Endodermal cell (in vitro differentiated cells): ENCODE data around the gene EZH1. TPM values are rescaled to one million over a fixed set of nuclear protein-coding genes. Genes with fewer than 3 reads are reported as not detected.
"Not testable (repeated sequence)": the region's sequence is repeated elsewhere in the genome, so short reads cannot be mapped to it uniquely, and the experiment has no call there.

Experiments
- DNase-seq: peaks from one replicate; pipeline ENCODE4 v3.0.0-alpha.2; 2017
- H3K27ac ChIP-seq: 2 replicates; pipeline ENCODE4 v1.5.1; 2013; ENCODE audit warnings: mild to moderate bottlenecking, low read depth, low read length, moderate library complexity
- H3K27me3 ChIP-seq: 2 replicates; pipeline ENCODE4 v1.6.1; 2013; ENCODE audit warnings: mild to moderate bottlenecking, low read length, moderate library complexity; ENCODE audit not compliant: insufficient read depth, control insufficient read depth, poor library complexity, severe bottlenecking
- H3K36me3 ChIP-seq: 2 replicates; pipeline ENCODE4 v1.7.0; 2013; ENCODE audit warnings: mild to moderate bottlenecking, low read length, moderate library complexity; ENCODE audit not compliant: control insufficient read depth, insufficient read depth
- H3K4me1 ChIP-seq: one replicate; pipeline ENCODE4 v1.7.0; 2013; ENCODE audit warnings: low read length; ENCODE audit not compliant: control insufficient read depth, insufficient read depth
- H3K4me3 ChIP-seq: 2 replicates; pipeline ENCODE4 v1.5.1; 2013; ENCODE audit warnings: mild to moderate bottlenecking, low read length, moderate library complexity
- H3K9ac ChIP-seq: 2 replicates; pipeline ENCODE4 v1.6.1; 2013; ENCODE audit warnings: mild to moderate bottlenecking, low read length, moderate library complexity; ENCODE audit not compliant: poor library complexity, severe bottlenecking; ENCODE audit errors: extremely low read depth
- H3K9me3 ChIP-seq: 2 replicates; pipeline ENCODE4 v1.6.1; 2013; ENCODE audit warnings: mild to moderate bottlenecking, low read length, moderate library complexity; ENCODE audit not compliant: control insufficient read depth
- H3K27ac Mint-ChIP-seq: 2 replicates; pipeline ENCODE4 v1.8.0; 2020; ENCODE audit warnings: mixed read lengths
- H3K27me3 Mint-ChIP-seq: 2 replicates; pipeline ENCODE4 v1.8.0; 2021; ENCODE audit warnings: mild to moderate bottlenecking, mixed read lengths; ENCODE audit not compliant: insufficient read depth
- H3K36me3 Mint-ChIP-seq: 2 replicates; pipeline ENCODE4 v1.8.0; 2020; ENCODE audit warnings: low read depth, mixed read lengths
- H3K4me1 Mint-ChIP-seq: 2 replicates; pipeline ENCODE4 v1.8.0; 2020; ENCODE audit warnings: mixed read lengths
- H3K4me3 Mint-ChIP-seq: 2 replicates; pipeline ENCODE4 v1.8.0; 2020; ENCODE audit warnings: mild to moderate bottlenecking, moderate library complexity, mixed read lengths
- H3K9me3 Mint-ChIP-seq: 2 replicates; pipeline ENCODE4 v1.8.0; 2020; ENCODE audit warnings: mild to moderate bottlenecking, mixed read lengths
- CTCF ChIP-seq: fragments of 200-600 bp; sonication (generic); conservative IDR thresholded peaks from 2 replicates; pipeline ENCODE4 v1.5.0; 2021; ENCODE audit warnings: antibody characterized with exemption, mild to moderate bottlenecking
- WGBS, 2 experiments: methylation state at CpG; one replicate each; pipeline versions ENCODE4 v1.1.5 to v1.1.7; 2013; ENCODE audit warnings: missing lambda C conversion rate in 2 of 2, mixed read lengths in 1 of 2; ENCODE audit not compliant: insufficient coverage in 1 of 2, insufficient read length in 1 of 2; 5-methylcytosine and 5-hydroxymethylcytosine counted together
- total RNA-seq, 2 donors: library from RNA; stranded (reverse); fragmentation: NEBNext Ultra II Directional in 1 of 2; extraction: Animal tissue kit (Norgen Biotek cat#: 25700) in 1 of 2; gene quantifications; 2 replicates in 1 of 2; 3 replicates in 1 of 2; pipeline ENCODE4 v1.2.1, GENCODE V29; 2021

EZH1 gene
- total RNA-seq, 2 donors from 2014 or later = 26.0 to 27.2 TPM

DNA sequence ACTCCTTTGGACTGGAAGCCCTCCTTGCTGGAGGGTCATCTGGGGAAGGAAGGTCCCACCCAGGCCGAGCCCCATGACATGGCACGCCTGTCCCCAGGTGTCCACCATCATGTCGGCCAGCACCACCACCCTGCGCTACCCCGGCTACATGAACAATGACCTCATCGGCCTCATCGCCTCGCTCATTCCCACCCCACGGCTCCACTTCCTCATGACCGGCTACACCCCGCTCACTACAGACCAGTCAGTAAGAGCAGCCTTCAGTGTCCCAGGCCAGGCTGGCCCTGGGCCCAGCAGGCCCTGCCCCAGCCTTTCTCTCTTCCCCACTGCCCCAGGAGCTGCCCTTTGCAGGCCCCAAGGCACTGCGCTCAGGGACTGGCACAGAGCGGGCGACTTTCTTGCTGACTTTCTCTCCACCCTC is 79.2 kb downstream of the EZH1 start:
- Mint-ChIP-seq H3K27ac (no peak overlapping the region), H3K9me3 (no peaks in the 10 kb centered on the region), H3K4me1 (peaks cover 10% of the 10 kb centered on the region), H3K27me3 (peaks cover 9% of the 10 kb centered on the region), H3K4me3 (no peak overlapping the region), H3K36me3 (peaks cover 53% of the 10 kb centered on the region)
- Histone ChIP-seq H3K9ac (no peak overlapping the region), H3K4me1 (no peaks in the 10 kb centered on the region), H3K27me3 (no peaks in the 10 kb centered on the region), H3K9me3 (no peaks in the 10 kb centered on the region), H3K27ac (no peak overlapping the region), H3K36me3 (peaks cover 33% of the 10 kb centered on the region), H3K4me3 (no peak overlapping the region)
- no peak for DNase-seq
- no peak for TF ChIP-seq CTCF
- WGBS, 2 experiments = 78 to 89% methylated on average over 10 to 14 of the region's 14 CpGs

DNA sequence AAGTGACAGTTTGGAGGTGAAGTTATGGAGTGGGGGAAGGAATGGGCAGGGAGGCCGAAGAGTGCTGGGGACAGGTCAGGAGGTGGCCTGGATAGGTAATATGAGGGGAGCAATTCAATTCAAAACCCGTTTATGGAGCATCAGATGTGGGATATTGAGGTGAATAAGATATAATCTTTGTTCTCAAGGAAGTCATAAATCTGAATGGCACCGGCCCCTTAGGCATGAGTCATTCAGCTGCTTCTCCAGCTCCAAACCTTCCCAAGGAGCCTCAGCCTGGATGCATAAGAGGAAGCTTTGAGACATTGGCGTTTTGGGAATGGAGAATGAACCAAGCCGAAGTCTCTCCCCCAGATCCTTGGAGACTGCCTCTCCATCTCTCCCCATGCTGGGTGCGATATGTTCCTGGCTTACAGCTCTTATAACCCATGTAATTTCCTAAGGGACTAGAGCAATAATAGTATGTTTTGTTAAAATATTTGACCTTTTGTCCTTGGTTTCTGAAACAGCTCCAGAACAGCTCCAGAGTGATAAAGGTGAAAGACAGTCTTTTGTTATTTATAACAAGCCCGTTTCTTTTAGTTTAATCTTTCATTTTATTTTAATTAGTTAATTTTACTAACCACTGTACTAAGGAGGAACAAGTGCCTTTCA is 84.0 kb downstream of the EZH1 start:
- no peak overlapping the region for H3K9ac ChIP-seq
- H3K4me1 ChIP-seq = peaks cover 4% of the 10 kb centered on the region
- Mint-ChIP-seq H3K27me3 (peaks cover 3% of the 10 kb centered on the region), H3K4me1 (no peaks in the 10 kb centered on the region), H3K27ac (no peak overlapping the region), H3K4me3 (no peak overlapping the region), H3K9me3 (peaks cover 4% of the 10 kb centered on the region), H3K36me3 (peaks cover 23% of the 10 kb centered on the region)
- no peak overlapping the region for H3K27ac ChIP-seq
- DNase-seq = no peak
- peaks cover 17% of the 10 kb centered on the region for H3K36me3 ChIP-seq
- TF ChIP-seq CTCF = no peak
- WGBS, 2 experiments = 94% methylated on average over 4 to 7 of the region's 7 CpGs
- H3K9me3 ChIP-seq = no peaks in the 10 kb centered on the region
- no peak overlapping the region for H3K4me3 ChIP-seq
- H3K27me3 ChIP-seq = no peaks in the 10 kb centered on the region

DNA sequence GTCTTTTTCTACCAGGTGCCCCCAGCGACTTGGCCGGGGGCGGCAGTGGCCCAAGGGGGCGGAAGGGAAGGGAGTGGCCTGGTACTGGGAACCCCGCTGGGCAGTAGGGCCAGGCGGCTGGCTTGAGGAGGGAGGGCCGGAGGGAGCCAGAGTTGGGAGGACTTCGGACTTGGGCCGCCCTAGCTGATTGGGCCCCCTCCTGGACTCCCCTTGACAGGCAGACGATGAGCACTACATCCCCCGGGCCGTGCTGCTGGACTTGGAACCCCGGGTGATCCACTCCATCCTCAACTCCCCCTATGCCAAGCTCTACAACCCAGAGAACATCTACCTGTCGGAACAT is 84.9 kb downstream of the EZH1 start:
- H3K9ac ChIP-seq, H3K27me3 ChIP-seq, H3K9me3 ChIP-seq, H3K4me1 Mint-ChIP-seq, H3K4me1 ChIP-seq, DNase-seq, H3K27ac ChIP-seq, H3K27me3 Mint-ChIP-seq, H3K9me3 Mint-ChIP-seq: not testable (repeated sequence)
- peak overlapping the region; percentile 86 for H3K4me3 ChIP-seq
- H3K36me3 ChIP-seq = peaks cover 17% of the 10 kb centered on the region
- peaks cover 17% of the 10 kb centered on the region for H3K36me3 Mint-ChIP-seq
- H3K27ac Mint-ChIP-seq = peak overlapping the region; percentile 77
- 94% methylated on average over 1 of the region's 14 CpGs; no CpG with 5 or more reads in 1 of the 2 experiments for WGBS, 2 experiments
- peak overlapping the region; percentile 84 for H3K4me3 Mint-ChIP-seq
